ENCODE data around the gene EYA2.

GRCh38 chr20:47099093-47099492, 204.4 kb downstream of the EYA2 start:
- TF ChIP-seq POLR2A (IDR thresholded peaks at IDR 0.05) (no peak), POLR2AphosphoS5 (IDR thresholded peaks at IDR 0.05; ENCODE audit: insufficient read depth in 1 of 2, low read depth in 1 of 2) (no peak)
